HepG2 (cell line): Measurements from ENCODE around the gene DLX1. TPM values are rescaled to one million over a fixed set of nuclear protein-coding genes. Genes with fewer than 3 reads are reported as not detected.

Experiments
- CCDC6 ChIP-seq: sonication (generic); formaldehyde crosslinking; IDR thresholded peaks from 2 replicates; pipeline ENCODE4 v1.8.1; 2022; ENCODE audit warnings: mild to moderate bottlenecking, missing genetic modification reagents, moderate library complexity
- DPF2 ChIP-seq: sonication (generic); formaldehyde crosslinking; IDR thresholded peaks from 2 replicates; pipeline ENCODE4 v1.4.0; 2020; ENCODE audit warnings: mild to moderate bottlenecking, low read depth, missing genetic modification reagents, borderline replicate concordance
- FIP1L1 ChIP-seq: fragments of 200-400 bp; formaldehyde crosslinking; IDR thresholded peaks from 2 replicates; pipeline ENCODE4 v1.6.1; 2018; ENCODE audit warnings: low read depth, mild to moderate bottlenecking, low read length, moderate library complexity, borderline replicate concordance; ENCODE audit not compliant: insufficient read depth
- FOSL1 ChIP-seq: sonication (generic); formaldehyde crosslinking; IDR thresholded peaks from 2 replicates; pipeline ENCODE4 v1.9.0; 2021; ENCODE audit warnings: missing genetic modification reagents, borderline replicate concordance
- KLF11 ChIP-seq: IDR thresholded peaks from 2 replicates; pipeline ENCODE4 v1.6.1; 2016; ENCODE audit warnings: missing compliant biosample characterization
- NAIF1 ChIP-seq: sonication (generic); formaldehyde crosslinking; IDR thresholded peaks from 2 replicates; pipeline ENCODE4 v1.5.0; 2020; ENCODE audit warnings: mild to moderate bottlenecking, missing genetic modification reagents, borderline replicate concordance
- NCOA2 ChIP-seq: sonication (generic); formaldehyde crosslinking; IDR thresholded peaks from 2 replicates; pipeline ENCODE4 v1.8.0; 2022; ENCODE audit warnings: inconsistent platforms
- NFE2L1 ChIP-seq: sonication (generic); formaldehyde crosslinking; IDR thresholded peaks from 2 replicates; pipeline ENCODE4 v1.4.0; 2020; ENCODE audit warnings: missing genetic modification reagents, mild to moderate bottlenecking, borderline replicate concordance
- NRL ChIP-seq: sonication (generic); formaldehyde crosslinking; IDR thresholded peaks from 2 replicates; pipeline ENCODE4 v1.5.0; 2020; ENCODE audit warnings: missing genetic modification reagents, mild to moderate bottlenecking, moderate library complexity, borderline replicate concordance
- RFXANK ChIP-seq: IDR thresholded peaks from 2 replicates; pipeline ENCODE4 v1.6.1; 2016
- SIX1 ChIP-seq: sonication (generic); formaldehyde crosslinking; IDR thresholded peaks from 2 replicates; pipeline ENCODE4 v1.4.0; 2020; ENCODE audit warnings: missing genetic modification reagents, borderline replicate concordance
- ZNF407 ChIP-seq: sonication (generic); formaldehyde crosslinking; IDR thresholded peaks from one replicate; pipeline ENCODE4 v1.5.1; 2020; ENCODE audit warnings: mild to moderate bottlenecking, missing genetic modification reagents; ENCODE audit errors: not compliant biosample characterization
- ZNF607 ChIP-seq: sonication (generic); formaldehyde crosslinking; IDR thresholded peaks from 2 replicates; pipeline ENCODE4 v1.5.1; 2020; ENCODE audit warnings: missing genetic modification reagents, mild to moderate bottlenecking, borderline replicate concordance
- ZSCAN20 ChIP-seq: sonication (generic); formaldehyde crosslinking; IDR thresholded peaks from 2 replicates; pipeline ENCODE4 v1.4.0; 2020; ENCODE audit warnings: missing genetic modification reagents, mild to moderate bottlenecking, borderline replicate concordance
- polyA plus RNA-seq, 8 experiments: library from polyadenylated mRNA; depleted of rRNA in 3 of 8; stranded (reverse) in 7 of 8; unstranded in 1 of 8; fragments of >200 nt; fragmentation: Illumina TruSeq in 4 of 8; extraction: Trizol in 4 of 8; gene quantifications; 2 replicates each; pipeline versions ENCODE4 v1.2.1 to v1.2.3, GENCODE V29; 2011 to 2016; ENCODE audit warnings: low read depth in 4 of 8, missing spikeins in 1 of 8, mixed read lengths in 1 of 8; ENCODE audit not compliant: insufficient read depth in 1 of 8
- total RNA-seq, 5 experiments: library from RNA; depleted of rRNA; stranded (reverse); fragments of >200 nt; fragmentation: Illumina TruSeq; extraction: Trizol; gene quantifications; 2 replicates each; pipeline ENCODE4 v1.2.3, GENCODE V29; 2016; ENCODE audit warnings: low read depth in 1 of 5
- TF ChIP-seq, protein P1 (sequence below): sonication (generic); formaldehyde crosslinking; IDR thresholded peaks from 2 replicates; pipeline ENCODE4 v1.4.0; 2020; ENCODE audit warnings: missing genetic modification reagents
- TF ChIP-seq, protein P2 (sequence below): sonication (generic); formaldehyde crosslinking; IDR thresholded peaks from 2 replicates; pipeline ENCODE4 v1.5.0; 2020; ENCODE audit warnings: mild to moderate bottlenecking, missing genetic modification reagents

Gene DLX1
- total and polyA plus RNA-seq, 2 of the 13 experiments (the other 11 are each of a cell fraction or from before 2014, with no cell fraction given): 0.18 to 0.86 TPM

GRCh38 chr2:172052000-172052983 is 33.0 kb upstream of the DLX1 start (continued):
- TF ChIP-seq NFE2L1 (CRISPR knock-in tag) (no peak), NRL (CRISPR knock-in tag) (no peak), ZNF407 (CRISPR knock-in tag) (no peak), ZNF607 (CRISPR knock-in tag) (no peak), DPF2 (peak; percentile 95), NCOA2 (CRISPR knock-in tag) (peak; percentile 97), NAIF1 (CRISPR knock-in tag) (no peak; the same call in 1 of the 2 replicates), KLF11 (peak; percentile 94), FOSL1 (no peak), CCDC6 (CRISPR knock-in tag) (no peak; the same call in 1 of the 2 replicates), FIP1L1 (no peak), RFXANK (peak; percentile 73; the same call in 1 of the 2 replicates), ZSCAN20 (CRISPR knock-in tag) (no peak), SIX1 (CRISPR knock-in tag) (peak; percentile 87; the same call in 1 of the 2 replicates)
- TF ChIP-seq, protein P1, sequence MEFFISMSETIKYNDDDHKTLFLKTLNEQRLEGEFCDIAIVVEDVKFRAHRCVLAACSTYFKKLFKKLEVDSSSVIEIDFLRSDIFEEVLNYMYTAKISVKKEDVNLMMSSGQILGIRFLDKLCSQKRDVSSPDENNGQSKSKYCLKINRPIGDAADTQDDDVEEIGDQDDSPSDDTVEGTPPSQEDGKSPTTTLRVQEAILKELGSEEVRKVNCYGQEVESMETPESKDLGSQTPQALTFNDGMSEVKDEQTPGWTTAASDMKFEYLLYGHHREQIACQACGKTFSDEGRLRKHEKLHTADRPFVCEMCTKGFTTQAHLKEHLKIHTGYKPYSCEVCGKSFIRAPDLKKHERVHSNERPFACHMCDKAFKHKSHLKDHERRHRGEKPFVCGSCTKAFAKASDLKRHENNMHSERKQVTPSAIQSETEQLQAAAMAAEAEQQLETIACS: no peak
- TF ChIP-seq, protein P2, sequence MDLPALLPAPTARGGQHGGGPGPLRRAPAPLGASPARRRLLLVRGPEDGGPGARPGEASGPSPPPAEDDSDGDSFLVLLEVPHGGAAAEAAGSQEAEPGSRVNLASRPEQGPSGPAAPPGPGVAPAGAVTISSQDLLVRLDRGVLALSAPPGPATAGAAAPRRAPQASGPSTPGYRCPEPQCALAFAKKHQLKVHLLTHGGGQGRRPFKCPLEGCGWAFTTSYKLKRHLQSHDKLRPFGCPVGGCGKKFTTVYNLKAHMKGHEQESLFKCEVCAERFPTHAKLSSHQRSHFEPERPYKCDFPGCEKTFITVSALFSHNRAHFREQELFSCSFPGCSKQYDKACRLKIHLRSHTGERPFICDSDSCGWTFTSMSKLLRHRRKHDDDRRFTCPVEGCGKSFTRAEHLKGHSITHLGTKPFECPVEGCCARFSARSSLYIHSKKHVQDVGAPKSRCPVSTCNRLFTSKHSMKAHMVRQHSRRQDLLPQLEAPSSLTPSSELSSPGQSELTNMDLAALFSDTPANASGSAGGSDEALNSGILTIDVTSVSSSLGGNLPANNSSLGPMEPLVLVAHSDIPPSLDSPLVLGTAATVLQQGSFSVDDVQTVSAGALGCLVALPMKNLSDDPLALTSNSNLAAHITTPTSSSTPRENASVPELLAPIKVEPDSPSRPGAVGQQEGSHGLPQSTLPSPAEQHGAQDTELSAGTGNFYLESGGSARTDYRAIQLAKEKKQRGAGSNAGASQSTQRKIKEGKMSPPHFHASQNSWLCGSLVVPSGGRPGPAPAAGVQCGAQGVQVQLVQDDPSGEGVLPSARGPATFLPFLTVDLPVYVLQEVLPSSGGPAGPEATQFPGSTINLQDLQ: no peak
